Keratinocyte (primary cell): Measurements from ENCODE around the gene ADGRG6. TPM values are rescaled to one million over a fixed set of nuclear protein-coding genes. Genes with fewer than 3 reads are reported as not detected.
A peak's percentile ranks its signal among the peaks of the same experiment; 100 is the strongest.

Source experiments
- DNase-seq: peaks from one replicate; pipeline ENCODE4 v3.0.0-alpha.2; 2011; ENCODE audit warnings: low read depth, missing footprints, low spot score
- FAIRE-seq: peaks from 2 replicates; lab custom pipeline; 2011; peaks lifted over from hg19 to GRCh38; lab: Jason Lieb, UNC
- H2AFZ ChIP-seq: 2 replicates; pipeline ENCODE4 v1.6.0; 2012; ENCODE audit warnings: low read length, control low read depth, inconsistent platforms; ENCODE audit not compliant: control insufficient read depth
- H3K27ac ChIP-seq: 2 replicates; pipeline ENCODE4 v1.5.1; 2011; ENCODE audit warnings: low read length; ENCODE audit not compliant: control insufficient read depth, insufficient read depth
- H3K27me3 ChIP-seq: 3 replicates; pipeline ENCODE4 v1.6.0; 2011; ENCODE audit warnings: low read length; ENCODE audit not compliant: control insufficient read depth, insufficient read depth; ENCODE audit errors: extremely low read depth
- H3K36me3 ChIP-seq, 2 experiments: 2 replicates in 1 of 2; 3 replicates in 1 of 2; pipeline ENCODE4 v1.5.1; 2011; ENCODE audit warnings: low read length in 2 of 2, mild to moderate bottlenecking in 1 of 2; ENCODE audit not compliant: control insufficient read depth in 2 of 2, insufficient read depth in 2 of 2; ENCODE audit errors: extremely low read depth in 1 of 2
- H3K4me1 ChIP-seq: 3 replicates; pipeline ENCODE4 v1.5.1; 2011; ENCODE audit warnings: low read length; ENCODE audit not compliant: control insufficient read depth, insufficient read depth; ENCODE audit errors: extremely low read depth
- H3K4me2 ChIP-seq: 3 replicates; pipeline ENCODE4 v1.6.0; 2011; ENCODE audit warnings: low read depth, low read length; ENCODE audit not compliant: control insufficient read depth, insufficient read depth; ENCODE audit errors: extremely low read depth
- H3K4me3 ChIP-seq, 3 experiments: fragments of 200-600 bp in 1 of 3; sonication (generic) in 1 of 3; 2 replicates in 2 of 3; 3 replicates in 1 of 3; pipeline ENCODE4 v1.5.1; 2011 to 2016; ENCODE audit warnings: low read length in 3 of 3, mild to moderate bottlenecking in 3 of 3, control low read depth in 2 of 3, inconsistent platforms in 1 of 3, low read depth in 1 of 3, mixed read lengths in 1 of 3, mixed run types in 1 of 3, moderate library complexity in 1 of 3; ENCODE audit not compliant: control insufficient read depth in 2 of 3, insufficient read depth in 2 of 3; ENCODE audit errors: extremely low read depth in 1 of 3
- H3K79me2 ChIP-seq: 2 replicates; pipeline ENCODE4 v1.6.0; 2012; ENCODE audit warnings: low read length; ENCODE audit not compliant: control insufficient read depth, insufficient read depth
- H3K9ac ChIP-seq: 3 replicates; pipeline ENCODE4 v1.6.0; 2011; ENCODE audit warnings: low read length; ENCODE audit not compliant: control insufficient read depth, insufficient read depth; ENCODE audit errors: extremely low read depth
- H3K9me1 ChIP-seq: 3 replicates; pipeline ENCODE4 v1.6.0; 2011; ENCODE audit warnings: low read length; ENCODE audit not compliant: control insufficient read depth, insufficient read depth; ENCODE audit errors: extremely low read depth
- H3K9me3 ChIP-seq: 2 replicates; pipeline ENCODE4 v1.5.1; 2012; ENCODE audit warnings: low read depth, low read length; ENCODE audit not compliant: control insufficient read depth
- H4K20me1 ChIP-seq: 3 replicates; pipeline ENCODE4 v1.6.0; 2011; ENCODE audit warnings: low read length; ENCODE audit not compliant: control insufficient read depth, insufficient read depth; ENCODE audit errors: extremely low read depth
- CTCF ChIP-seq, 3 experiments: IDR thresholded peaks in 1 of 3; conservative IDR thresholded peaks in 1 of 3; optimal IDR thresholded peaks in 1 of 3; 2 replicates in 2 of 3; 3 replicates in 1 of 3; pipeline versions ENCODE3 to v1.5.1; 2011; ENCODE audit warnings: low read length in 3 of 3, mild to moderate bottlenecking in 3 of 3, moderate library complexity in 2 of 3, control low read depth in 1 of 3, inconsistent platforms in 1 of 3; ENCODE audit not compliant: insufficient read depth in 2 of 3; ENCODE audit errors: extremely low read depth in 1 of 3
- EZH2 ChIP-seq: IDR thresholded peaks from one replicate; pipeline ENCODE4 v1.6.1; 2012; ENCODE audit warnings: inconsistent platforms, mild to moderate bottlenecking, low read length, moderate library complexity
- dilution Hi-C: fragments of 300-500 bp; cut with MboI; formaldehyde crosslinking; loops from one replicate; pipeline ENCODE4 v1.7.0; 2020; ENCODE audit warnings: low sequenced_read_pairs; ENCODE audit not compliant: extremely low pct_ligation_motif_present
- polyA plus RNA-seq, 5 experiments: library from polyadenylated mRNA; depleted of rRNA in 3 of 5; stranded (reverse) in 3 of 5; stranded (forward) in 1 of 5; unstranded in 1 of 5; fragments of >200 nt; gene quantifications; 1 replicate in 1 of 5; 2 replicates in 3 of 5; 3 replicates in 1 of 5; pipeline versions ENCODE4 v1.2.1 to v1.2.3, GENCODE V29; 2011 to 2012; ENCODE audit warnings: missing spikeins in 2 of 5, low read depth in 1 of 5, low replicate concordance in 1 of 5

Gene ADGRG6
- polyA plus RNA-seq, 1 donor (not counting 4 experiments of a cell fraction or from before 2014, with no cell fraction given) = 20.1 TPM

- Histone ChIP-seq H3K9ac (no peak overlapping the region), H3K9me1 (no peaks in the 10 kb centered on the region), H3K4me3 (no peak overlapping the region), H4K20me1 (no peaks in the 10 kb centered on the region), H2AFZ (no peak overlapping the region), H3K79me2 (no peaks in the 10 kb centered on the region), H3K9me3 (no peaks in the 10 kb centered on the region), H3K27me3 (no peaks in the 10 kb centered on the region), H3K36me3 (no peaks in the 10 kb centered on the region), H3K4me2 (no peak overlapping the region), H3K27ac (no peak overlapping the region), H3K4me1 (no peaks in the 10 kb centered on the region)
- DNase-seq = no peak
- TF ChIP-seq CTCF (optimal IDR thresholded peaks at IDR 0.05 in 1 of 3, IDR thresholded peaks at IDR 0.05 in 1 of 3, conservative IDR thresholded peaks at IDR 0.05 in 1 of 3; ENCODE audit: extremely low read depth in 1 of 3, insufficient read depth in 2 of 3, low read length in 3 of 3) = no peak
- no peak for TF ChIP-seq EZH2
- FAIRE-seq = peak; percentile 5
- dilution Hi-C loops = no loop called here
Measured at GRCh38 chr6:142476452-142476851, 174.6 kb downstream of the ADGRG6 start.

GRCh38 chr6:142478117-142478516 is 176.3 kb downstream of the ADGRG6 start:
- FAIRE-seq = peak; percentile 76
- H3K9me3 ChIP-seq = no peaks in the 10 kb centered on the region
- H3K27ac ChIP-seq = no peak overlapping the region
- H4K20me1 ChIP-seq = no peaks in the 10 kb centered on the region
- no peak overlapping the region for H3K9ac ChIP-seq
- dilution Hi-C loops = no loop called here
- TF ChIP-seq CTCF (optimal IDR thresholded peaks at IDR 0.05 in 1 of 3, IDR thresholded peaks at IDR 0.05 in 1 of 3, conservative IDR thresholded peaks at IDR 0.05 in 1 of 3; ENCODE audit: extremely low read depth in 1 of 3, insufficient read depth in 2 of 3, low read length in 3 of 3) (peak in 2 of 3 experiments; percentile 7 to 17), EZH2 (no peak)
- H3K9me1 ChIP-seq = no peaks in the 10 kb centered on the region
- H3K27me3 ChIP-seq = no peaks in the 10 kb centered on the region
- H3K4me1 ChIP-seq = no peaks in the 10 kb centered on the region
- H2AFZ ChIP-seq = peak overlapping the region; percentile 40
- H3K79me2 ChIP-seq = no peaks in the 10 kb centered on the region
- no peak for DNase-seq
- no peak overlapping the region for H3K4me3 ChIP-seq
- H3K4me2 ChIP-seq = no peak overlapping the region
- H3K36me3 ChIP-seq = no peaks in the 10 kb centered on the region
